Mesothelial cell of epicardium (in vitro differentiated cells): ENCODE data around the gene URB2. TPM values are rescaled to one million over a fixed set of nuclear protein-coding genes. Genes with fewer than 3 reads are reported as not detected.
A peak's percentile ranks its signal among the peaks of the same experiment; 100 is the strongest.

ENCODE experiments used
- DNase-seq, 2 experiments: peaks; one replicate each; pipeline ENCODE4 v3.0.0; 2021; ENCODE audit warnings: low spot score in 2 of 2; ENCODE audit not compliant: unreplicated experiment in 2 of 2
- H3K27ac Mint-ChIP-seq: 2 replicates; pipeline ENCODE4 v1.8.0; 2021; ENCODE audit warnings: mixed read lengths
- H3K27me3 Mint-ChIP-seq: 2 replicates; pipeline ENCODE4 v1.8.0; 2021; ENCODE audit warnings: low read depth, mixed read lengths
- H3K36me3 Mint-ChIP-seq: 2 replicates; pipeline ENCODE4 v1.8.0; 2021; ENCODE audit warnings: mixed read lengths
- H3K4me1 Mint-ChIP-seq: 2 replicates; pipeline ENCODE4 v1.8.0; 2021; ENCODE audit warnings: mixed read lengths
- H3K4me3 Mint-ChIP-seq: 2 replicates; pipeline ENCODE4 v1.8.0; 2021; ENCODE audit warnings: mild to moderate bottlenecking, moderate library complexity, mixed read lengths
- H3K9me3 Mint-ChIP-seq: 2 replicates; pipeline ENCODE4 v1.8.0; 2021; ENCODE audit warnings: mixed read lengths
- total RNA-seq: library from RNA; stranded (reverse); gene quantifications from 3 replicates; pipeline ENCODE4 v1.2.1, GENCODE V29; 2021
- TF ChIP-seq, protein P1 (sequence below): fragments of 200-600 bp; sonication (generic); IDR thresholded peaks from one replicate; pipeline ENCODE4 v1.5.0; 2021; ENCODE audit warnings: antibody characterized with exemption; ENCODE audit not compliant: unreplicated experiment

The URB2 gene
- total RNA-seq, 1 donor from 2014 or later, result 11.4 TPM

DNA sequence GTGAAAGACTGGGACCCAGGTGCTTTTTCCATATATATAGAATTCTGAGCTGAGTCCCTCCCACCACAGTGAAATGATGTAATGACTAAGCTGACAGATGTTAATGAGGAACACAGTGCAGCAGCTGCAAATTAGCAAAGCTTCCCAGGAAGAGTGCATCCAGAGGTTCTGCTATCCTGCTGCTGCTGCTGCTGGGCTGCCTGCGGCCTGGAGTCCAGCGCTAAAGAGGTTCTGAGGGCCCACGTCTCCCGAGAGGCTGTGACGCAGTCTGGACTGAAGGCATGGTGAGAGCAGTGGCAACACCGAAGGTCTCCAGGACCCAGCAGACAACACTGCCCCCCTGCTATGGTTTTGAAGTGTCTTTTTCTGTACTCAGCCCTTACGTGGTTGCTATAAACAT, 63.9 kb downstream of the URB2 start:
- H3K27ac Mint-ChIP-seq, result no peak overlapping the region
- no peak overlapping the region for H3K4me3 Mint-ChIP-seq
- DNase-seq, result no peak
- H3K27me3 Mint-ChIP-seq, result no peaks in the 10 kb centered on the region
- TF ChIP-seq, protein P1, sequence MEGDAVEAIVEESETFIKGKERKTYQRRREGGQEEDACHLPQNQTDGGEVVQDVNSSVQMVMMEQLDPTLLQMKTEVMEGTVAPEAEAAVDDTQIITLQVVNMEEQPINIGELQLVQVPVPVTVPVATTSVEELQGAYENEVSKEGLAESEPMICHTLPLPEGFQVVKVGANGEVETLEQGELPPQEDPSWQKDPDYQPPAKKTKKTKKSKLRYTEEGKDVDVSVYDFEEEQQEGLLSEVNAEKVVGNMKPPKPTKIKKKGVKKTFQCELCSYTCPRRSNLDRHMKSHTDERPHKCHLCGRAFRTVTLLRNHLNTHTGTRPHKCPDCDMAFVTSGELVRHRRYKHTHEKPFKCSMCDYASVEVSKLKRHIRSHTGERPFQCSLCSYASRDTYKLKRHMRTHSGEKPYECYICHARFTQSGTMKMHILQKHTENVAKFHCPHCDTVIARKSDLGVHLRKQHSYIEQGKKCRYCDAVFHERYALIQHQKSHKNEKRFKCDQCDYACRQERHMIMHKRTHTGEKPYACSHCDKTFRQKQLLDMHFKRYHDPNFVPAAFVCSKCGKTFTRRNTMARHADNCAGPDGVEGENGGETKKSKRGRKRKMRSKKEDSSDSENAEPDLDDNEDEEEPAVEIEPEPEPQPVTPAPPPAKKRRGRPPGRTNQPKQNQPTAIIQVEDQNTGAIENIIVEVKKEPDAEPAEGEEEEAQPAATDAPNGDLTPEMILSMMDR, result no peak
- H3K9me3 Mint-ChIP-seq, result peaks cover 17% of the 10 kb centered on the region
- H3K36me3 Mint-ChIP-seq, result peaks cover 8% of the 10 kb centered on the region
- peaks cover 4% of the 10 kb centered on the region for H3K4me1 Mint-ChIP-seq

DNA sequence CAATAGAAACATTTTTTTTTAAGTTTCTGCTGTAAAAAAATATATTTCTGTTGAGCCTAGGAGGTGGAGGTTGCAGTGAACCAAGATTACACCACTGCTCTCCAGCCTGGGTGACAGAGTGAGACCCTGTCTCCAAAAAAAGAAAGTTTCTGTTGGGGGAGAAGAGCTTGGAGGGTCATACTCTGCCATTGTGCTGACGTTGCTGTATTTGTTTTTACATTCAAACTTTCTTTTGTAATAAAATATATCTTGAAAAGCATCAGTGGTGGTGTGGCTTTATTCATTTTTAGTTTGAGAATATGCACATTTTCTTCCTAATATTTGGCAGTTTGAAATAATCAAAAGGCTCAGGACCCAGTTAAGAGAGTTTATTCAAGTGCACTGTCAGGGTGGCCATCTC, 64.6 kb downstream of the URB2 start:
- H3K27me3 Mint-ChIP-seq, result no peaks in the 10 kb centered on the region

DNA sequence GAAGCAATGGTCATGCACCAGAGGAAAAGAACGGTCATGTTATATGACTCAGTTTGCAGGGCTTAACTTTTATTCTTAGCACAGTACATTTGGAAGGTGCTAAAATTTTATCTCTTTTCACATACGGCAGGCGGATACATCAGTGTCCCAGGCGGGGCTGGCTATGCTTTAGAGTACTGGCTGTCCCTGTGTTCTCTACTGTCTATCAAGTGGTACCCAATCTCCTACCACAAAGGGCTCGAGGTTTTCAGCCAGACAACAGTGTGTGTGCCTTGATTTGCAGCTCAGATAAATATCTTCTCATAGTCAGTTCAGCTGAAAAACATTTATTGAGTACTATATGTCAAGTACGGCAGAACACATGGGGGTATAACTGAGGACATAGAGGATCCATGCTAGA, 65.3 kb downstream of the URB2 start:
- peaks cover 3% of the 10 kb centered on the region for H3K9me3 Mint-ChIP-seq
- H3K4me1 Mint-ChIP-seq, result peaks cover 4% of the 10 kb centered on the region
- H3K27ac Mint-ChIP-seq, result no peak overlapping the region
- no peaks in the 10 kb centered on the region for H3K27me3 Mint-ChIP-seq
- TF ChIP-seq, protein P1, result no peak
- no peak overlapping the region for H3K4me3 Mint-ChIP-seq
- no peaks in the 10 kb centered on the region for H3K36me3 Mint-ChIP-seq
- no peak for DNase-seq

More for the DNA sequence above, 64.6 kb downstream of the URB2 start:
- Mint-ChIP-seq H3K27ac (no peak overlapping the region), H3K4me3 (no peak overlapping the region), H3K36me3 (peaks cover 4% of the 10 kb centered on the region), H3K9me3 (peaks cover 10% of the 10 kb centered on the region), H3K4me1 (peaks cover 4% of the 10 kb centered on the region)
- TF ChIP-seq, protein P1, result no peak
- no peak for DNase-seq

DNA sequence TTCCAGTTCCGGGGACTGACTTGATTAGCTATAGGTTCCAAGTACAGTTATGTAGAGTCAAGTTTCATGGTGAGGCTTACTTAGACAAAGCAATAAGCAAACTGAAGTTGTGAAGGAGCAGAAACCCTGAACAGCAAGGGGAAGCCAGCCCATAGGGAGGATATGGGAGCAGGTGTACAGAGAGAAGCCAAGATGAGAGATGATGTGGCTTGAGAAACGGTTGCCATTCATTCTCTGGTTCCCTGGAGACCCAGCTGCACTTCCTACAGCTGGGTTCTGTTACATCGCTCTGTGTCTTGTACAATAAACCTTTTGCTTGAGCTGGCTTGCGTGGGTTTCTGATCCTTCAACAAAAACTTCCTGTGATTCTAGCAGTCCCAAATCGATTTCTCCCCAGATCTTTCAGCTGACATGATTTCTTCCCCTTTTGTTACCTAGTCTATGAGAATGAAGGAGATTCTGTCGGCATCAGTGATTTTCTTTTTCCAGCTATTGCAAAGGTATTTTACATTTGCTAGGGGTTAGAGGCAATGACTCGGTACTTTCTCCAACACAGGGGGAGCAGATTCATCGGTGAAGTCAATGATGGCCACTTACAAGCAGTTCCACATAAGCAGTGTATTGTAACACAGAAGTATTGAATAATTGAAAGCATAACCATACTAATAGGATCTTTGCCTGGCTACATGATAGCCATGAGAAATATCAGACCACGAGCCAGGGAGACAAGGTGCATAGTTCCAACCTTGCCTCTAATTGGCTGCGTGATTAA, 67.3 kb downstream of the URB2 start:
- H3K9me3 Mint-ChIP-seq, result no peaks in the 10 kb centered on the region
- DNase-seq, result no peak

DNA sequence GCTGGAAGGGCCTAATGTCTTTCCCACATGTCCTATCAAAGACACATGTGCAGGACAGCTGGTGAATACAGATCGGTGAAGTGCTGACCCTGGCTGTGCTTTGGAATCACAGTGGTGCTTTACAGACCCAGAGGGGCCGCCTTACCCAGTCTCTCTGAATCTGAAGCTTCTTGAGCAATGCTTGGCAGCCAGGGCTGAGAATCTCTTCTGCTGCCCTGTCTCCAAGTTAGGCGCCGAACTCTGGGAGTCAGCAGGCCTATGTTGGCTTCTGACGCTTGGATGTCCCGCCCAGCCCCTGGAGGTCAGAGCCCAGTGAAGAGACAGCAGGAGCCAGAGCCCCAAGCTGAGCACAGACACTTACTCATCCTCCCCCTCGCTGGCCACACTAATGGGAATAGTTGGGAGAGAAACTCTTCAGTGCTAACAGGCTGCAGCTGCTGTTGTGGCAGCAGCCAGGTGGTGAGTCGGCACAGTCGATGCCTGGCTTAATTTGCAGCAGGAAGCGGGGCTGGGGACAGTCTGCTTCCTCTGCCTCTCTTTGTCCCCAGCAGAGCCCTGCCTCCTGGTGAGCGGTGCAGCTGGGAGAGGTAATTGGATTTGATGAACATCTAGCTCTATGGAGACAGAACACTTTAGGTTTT, 68.1 kb downstream of the URB2 start:
- no peak for DNase-seq
- peaks cover 4% of the 10 kb centered on the region for H3K4me1 Mint-ChIP-seq
- no peak overlapping the region for H3K4me3 Mint-ChIP-seq
- no peaks in the 10 kb centered on the region for H3K27me3 Mint-ChIP-seq
- TF ChIP-seq, protein P1, result no peak
- peak overlapping the region; percentile 64 for H3K27ac Mint-ChIP-seq
- H3K9me3 Mint-ChIP-seq, result no peaks in the 10 kb centered on the region
- H3K36me3 Mint-ChIP-seq, result no peaks in the 10 kb centered on the region

More for the DNA sequence above, 67.3 kb downstream of the URB2 start:
- no peaks in the 10 kb centered on the region for H3K36me3 Mint-ChIP-seq
- no peaks in the 10 kb centered on the region for H3K27me3 Mint-ChIP-seq
- no peak overlapping the region for H3K4me3 Mint-ChIP-seq
- peaks cover 4% of the 10 kb centered on the region for H3K4me1 Mint-ChIP-seq
- TF ChIP-seq, protein P1, result no peak
- no peak overlapping the region for H3K27ac Mint-ChIP-seq
